ENCODE measurements around the gene NDUFV2. TPM values are rescaled to one million over a fixed set of nuclear protein-coding genes. Genes with fewer than 3 reads are reported as not detected.

Gene NDUFV2
- 355 TPM for total RNA-seq

DNA sequence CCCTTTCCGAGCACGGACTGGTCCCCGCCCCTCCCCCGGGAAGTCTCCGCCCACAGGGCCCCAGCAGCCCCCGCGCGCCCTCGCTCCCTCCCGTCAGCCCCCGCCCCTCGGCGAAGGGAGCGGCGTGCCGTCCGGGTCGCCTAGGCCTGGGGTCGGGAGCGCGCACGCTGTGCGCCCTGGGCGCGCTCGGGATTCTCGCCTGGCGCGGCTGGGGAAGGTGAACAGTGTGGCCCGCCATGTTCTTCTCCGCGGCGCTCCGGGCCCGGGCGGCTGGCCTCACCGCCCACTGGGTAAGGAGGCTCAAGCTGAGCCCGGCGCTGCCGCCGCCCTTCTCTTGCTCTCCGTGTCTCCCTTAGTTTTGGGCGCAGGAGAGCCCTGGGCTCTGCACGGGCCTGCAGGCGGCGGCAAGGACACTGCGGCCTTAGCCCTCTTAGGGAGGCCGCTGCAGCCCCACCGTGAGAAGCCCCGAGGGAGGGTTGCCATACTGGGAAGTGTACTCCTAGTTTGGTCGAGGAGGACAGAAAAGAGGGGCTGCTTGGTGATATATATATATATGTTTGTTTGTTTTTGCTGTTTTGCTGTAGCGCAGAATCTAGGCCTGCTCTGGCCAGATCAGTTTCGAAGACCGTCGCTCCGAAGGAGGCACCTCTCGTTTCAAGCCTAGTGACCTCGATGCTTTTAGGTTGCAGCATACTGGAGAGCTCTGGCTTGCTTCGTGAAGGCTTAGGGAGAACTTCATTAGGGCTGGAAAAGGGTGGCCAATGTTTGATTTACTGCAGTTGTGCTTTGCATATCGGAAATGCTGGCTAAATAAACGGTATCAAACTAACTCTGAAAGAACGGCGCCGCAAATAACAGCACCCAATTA, at the start of gene NDUFV2:
NDUFV2 (plus strand) TSS at position 192 of the 868 bp plus-strand sequence; CDS start at position 237, 45 bp downstream.
- Histone ChIP-seq H3K4me3 (ENCODE audit: low read length) (peak within 1 kb of the TSS; percentile 83), H3K9me3 (ENCODE audit: low read depth, low read length) (no peaks in the 10 kb centered on the region), H3K27me3 (ENCODE audit: insufficient read depth, low read length) (no peaks in the 10 kb centered on the region), H3K4me1 (ENCODE audit: insufficient read depth, low read length) (peaks cover 49% of the 10 kb centered on the region)

DNA sequence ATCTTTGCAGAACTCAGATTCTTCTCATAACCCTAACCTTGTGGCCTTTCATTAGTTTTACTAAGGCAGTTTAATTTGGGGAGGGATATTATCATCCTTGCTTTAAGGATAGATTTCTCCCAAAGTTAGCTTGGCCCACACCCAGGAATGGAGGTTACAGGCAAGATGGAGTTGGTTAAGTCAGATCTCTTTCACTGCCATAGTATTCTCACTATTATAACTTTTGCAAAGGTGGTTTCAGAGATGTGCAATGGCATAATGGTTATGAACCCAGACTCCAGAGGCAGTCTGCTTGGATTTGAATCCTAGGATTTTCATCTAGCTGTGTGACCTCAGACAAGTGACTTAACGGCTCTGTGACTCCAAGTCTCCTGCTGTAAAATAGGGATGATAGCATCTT, 48.7 kb upstream of the NDUFV2 start:
- Histone ChIP-seq H3K4me1 (ENCODE audit: insufficient read depth, low read length) (no peaks in the 10 kb centered on the region), H3K9me3 (ENCODE audit: low read depth, low read length) (no peaks in the 10 kb centered on the region), H3K27me3 (ENCODE audit: insufficient read depth, low read length) (no peaks in the 10 kb centered on the region), H3K4me3 (ENCODE audit: low read length) (no peak overlapping the region)

DNA sequence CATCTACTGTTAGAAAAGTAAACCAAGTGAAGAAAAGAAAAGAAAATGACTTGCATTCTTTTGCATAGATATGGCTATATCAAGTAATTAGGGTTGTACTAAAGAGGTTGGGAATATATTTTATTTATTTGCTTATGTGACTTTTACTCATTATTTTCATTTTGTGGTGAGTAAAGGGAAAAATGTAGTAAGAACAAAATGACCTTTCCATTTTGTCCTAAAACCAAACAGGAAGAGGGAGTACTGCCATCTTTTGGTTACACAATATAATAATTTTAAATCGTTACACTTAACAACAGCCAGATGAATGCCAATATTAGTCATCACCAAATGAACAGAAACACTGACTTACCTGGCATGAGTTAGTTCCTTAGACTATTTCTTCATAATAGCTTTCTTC, 47.3 kb upstream of the NDUFV2 start:
- no peak overlapping the region for H3K4me3 ChIP-seq (ENCODE audit: low read length)
- H3K4me1 ChIP-seq (ENCODE audit: insufficient read depth, low read length): no peaks in the 10 kb centered on the region
- H3K27me3 ChIP-seq (ENCODE audit: insufficient read depth, low read length): no peaks in the 10 kb centered on the region
- no peaks in the 10 kb centered on the region for H3K9me3 ChIP-seq (ENCODE audit: low read depth, low read length)

DNA sequence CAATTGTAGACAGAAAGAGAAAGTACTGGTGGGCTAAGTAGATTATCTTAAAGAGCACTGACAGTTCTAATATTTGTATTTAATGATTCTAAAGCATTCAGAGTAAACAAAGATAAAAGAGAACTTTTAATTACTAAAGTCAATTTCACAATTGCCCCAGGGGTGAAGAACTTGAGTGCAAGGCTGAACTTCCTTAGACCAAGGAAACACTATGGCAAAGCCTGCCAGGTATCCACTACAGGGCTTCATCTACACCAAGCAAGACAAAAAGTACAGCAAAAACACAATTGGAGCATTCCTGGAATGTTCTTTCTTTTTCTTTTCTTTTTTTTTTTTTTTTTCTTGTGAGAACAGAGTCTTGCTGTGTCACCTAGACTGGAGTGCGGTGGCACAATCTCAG, 46.9 kb upstream of the NDUFV2 start:
- no peak overlapping the region for H3K4me3 ChIP-seq (ENCODE audit: low read length)
- no peaks in the 10 kb centered on the region for H3K27me3 ChIP-seq (ENCODE audit: insufficient read depth, low read length)
- H3K4me1 ChIP-seq (ENCODE audit: insufficient read depth, low read length): no peaks in the 10 kb centered on the region
- H3K9me3 ChIP-seq (ENCODE audit: low read depth, low read length): no peaks in the 10 kb centered on the region

DNA sequence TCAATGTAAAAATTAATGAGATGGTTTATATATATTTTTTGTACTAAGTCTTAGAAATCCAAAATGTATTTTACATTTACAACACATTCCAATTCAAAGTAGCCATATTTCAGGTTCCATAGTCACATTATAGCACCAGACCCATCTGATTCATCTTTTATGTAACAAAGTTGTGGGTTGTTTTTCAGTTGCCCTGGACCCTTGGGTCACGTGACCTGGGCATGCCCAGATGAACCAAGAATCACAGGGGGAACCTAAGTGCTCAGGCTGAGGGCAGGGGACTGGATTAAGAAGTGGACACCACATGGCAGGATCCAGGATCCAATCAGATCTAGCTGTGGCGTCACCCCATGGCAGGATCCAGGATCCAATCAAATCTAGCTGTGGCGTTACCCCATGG, 44.9 kb upstream of the NDUFV2 start:
- Histone ChIP-seq H3K27me3 (ENCODE audit: insufficient read depth, low read length) (no peaks in the 10 kb centered on the region), H3K4me3 (ENCODE audit: low read length) (no peak overlapping the region), H3K4me1 (ENCODE audit: insufficient read depth, low read length) (peaks cover 12% of the 10 kb centered on the region), H3K9me3 (ENCODE audit: low read depth, low read length) (no peaks in the 10 kb centered on the region)

DNA sequence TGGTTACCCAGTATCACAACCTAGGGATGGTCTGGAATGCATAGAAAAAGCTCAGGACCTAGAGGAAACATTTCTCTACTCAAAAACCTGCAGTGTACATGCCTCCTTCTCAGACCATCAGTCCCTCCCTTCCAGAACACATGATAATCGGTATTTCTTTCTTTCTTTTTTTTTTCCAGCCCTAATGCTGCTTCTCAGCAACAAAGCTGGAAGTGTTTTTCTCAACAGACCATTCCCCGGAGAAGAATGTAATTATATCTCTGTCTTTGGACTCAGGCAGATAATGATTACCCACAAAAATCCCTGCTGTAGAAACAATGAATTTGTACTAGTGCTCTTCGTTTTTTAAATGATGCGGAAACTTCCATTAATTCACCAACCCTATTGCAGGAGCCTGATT, 44.1 kb upstream of the NDUFV2 start:
- peaks cover 17% of the 10 kb centered on the region for H3K4me1 ChIP-seq (ENCODE audit: insufficient read depth, low read length)

DNA sequence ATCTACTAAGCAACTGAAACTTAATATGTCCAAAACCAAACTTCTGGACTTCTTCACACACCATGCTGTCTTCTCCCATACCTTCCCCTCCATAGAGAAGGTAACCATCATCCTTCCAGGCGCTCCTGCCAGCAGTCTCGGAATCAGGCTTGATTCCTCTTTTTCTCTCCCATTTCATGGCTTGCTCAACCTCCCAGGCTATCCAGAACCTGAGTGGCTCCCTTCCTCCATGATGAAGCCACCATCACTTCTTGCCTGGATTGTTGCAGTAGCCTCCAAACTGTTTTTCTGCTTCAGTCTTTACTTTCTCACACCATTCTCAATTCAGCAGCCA, 40.1 kb upstream of the NDUFV2 start:
- Histone ChIP-seq H3K27me3 (ENCODE audit: insufficient read depth, low read length) (no peaks in the 10 kb centered on the region), H3K9me3 (ENCODE audit: low read depth, low read length) (no peaks in the 10 kb centered on the region), H3K4me1 (ENCODE audit: insufficient read depth, low read length) (peaks cover 17% of the 10 kb centered on the region), H3K4me3 (ENCODE audit: low read length) (no peak overlapping the region)

More for the DNA sequence above, 44.1 kb upstream of the NDUFV2 start:
- H3K4me3 ChIP-seq (ENCODE audit: low read length): no peak overlapping the region
- H3K9me3 ChIP-seq (ENCODE audit: low read depth, low read length): no peaks in the 10 kb centered on the region
- H3K27me3 ChIP-seq (ENCODE audit: insufficient read depth, low read length): no peaks in the 10 kb centered on the region

DNA sequence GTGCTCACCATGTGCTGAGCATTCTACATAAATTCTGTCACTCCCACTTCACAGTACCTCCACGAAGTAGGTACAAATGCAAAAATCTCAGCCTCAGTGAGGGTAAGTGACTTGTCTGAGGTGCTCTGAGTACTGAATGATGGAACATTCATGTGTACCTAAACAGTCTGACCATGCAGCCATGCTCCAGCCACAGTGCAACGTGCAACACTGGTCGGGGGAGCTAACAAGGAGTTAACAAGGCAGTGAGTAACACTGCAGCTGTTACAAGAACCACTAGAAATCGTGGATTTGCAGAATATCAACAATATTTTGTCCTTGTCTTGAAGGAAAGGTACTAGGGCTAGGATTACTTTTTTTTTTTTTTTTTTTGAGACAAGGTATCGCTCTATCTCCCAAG, 36.6 kb upstream of the NDUFV2 start:
- H3K27me3 ChIP-seq (ENCODE audit: insufficient read depth, low read length): no peaks in the 10 kb centered on the region
- peaks cover 34% of the 10 kb centered on the region for H3K4me1 ChIP-seq (ENCODE audit: insufficient read depth, low read length)
- no peaks in the 10 kb centered on the region for H3K9me3 ChIP-seq (ENCODE audit: low read depth, low read length)
- H3K4me3 ChIP-seq (ENCODE audit: low read length): no peak overlapping the region

DNA sequence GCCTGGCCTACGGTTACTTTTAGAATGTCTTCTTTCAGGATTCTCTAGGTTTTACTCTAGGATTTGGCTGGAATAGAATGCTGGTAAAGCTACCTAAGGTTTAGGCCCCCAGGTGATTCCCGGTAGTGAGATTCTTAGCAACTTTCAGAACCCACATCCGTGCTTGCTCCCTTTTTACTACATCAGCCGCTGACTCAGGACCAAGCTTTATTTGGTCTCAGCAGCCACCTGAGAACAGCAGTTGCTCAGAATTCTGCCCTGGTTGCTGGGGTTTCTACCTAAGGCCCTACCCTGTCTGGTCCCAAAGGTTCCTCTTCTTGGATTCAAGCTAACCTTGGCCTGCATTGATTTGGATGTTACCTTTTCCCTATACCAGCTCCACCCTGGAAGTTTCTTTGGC, 36.1 kb upstream of the NDUFV2 start:
- no peaks in the 10 kb centered on the region for H3K27me3 ChIP-seq (ENCODE audit: insufficient read depth, low read length)
- no peaks in the 10 kb centered on the region for H3K9me3 ChIP-seq (ENCODE audit: low read depth, low read length)
- H3K4me1 ChIP-seq (ENCODE audit: insufficient read depth, low read length): peaks cover 33% of the 10 kb centered on the region
- H3K4me3 ChIP-seq (ENCODE audit: low read length): no peak overlapping the region

DNA sequence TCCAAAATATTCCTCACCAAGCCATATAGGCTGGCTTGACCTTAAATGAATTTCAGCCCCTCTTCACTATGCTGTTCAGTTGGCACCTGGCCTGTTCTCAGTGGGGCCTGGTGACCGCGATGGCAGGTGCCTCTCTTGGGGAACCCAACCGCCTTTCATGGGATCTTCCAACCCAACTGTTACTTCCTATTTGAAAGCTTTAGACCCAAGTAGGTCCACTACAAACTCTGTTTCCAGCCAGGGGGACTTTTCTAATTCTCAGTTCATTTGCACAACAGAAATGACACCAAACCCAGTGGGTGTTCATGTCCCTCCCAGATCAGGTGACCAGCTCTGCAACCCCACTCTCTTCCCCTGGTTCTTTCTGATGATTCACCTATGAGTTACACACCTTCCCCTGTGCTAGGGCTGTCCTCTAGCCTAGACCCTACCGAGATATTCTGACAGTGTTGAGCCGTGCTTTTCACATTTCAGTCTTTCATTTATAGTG, 35.6 kb upstream of the NDUFV2 start:
- peaks cover 28% of the 10 kb centered on the region for H3K4me1 ChIP-seq (ENCODE audit: insufficient read depth, low read length)
- H3K4me3 ChIP-seq (ENCODE audit: low read length): no peak overlapping the region
- no peaks in the 10 kb centered on the region for H3K27me3 ChIP-seq (ENCODE audit: insufficient read depth, low read length)
- H3K9me3 ChIP-seq (ENCODE audit: low read depth, low read length): no peaks in the 10 kb centered on the region

DNA sequence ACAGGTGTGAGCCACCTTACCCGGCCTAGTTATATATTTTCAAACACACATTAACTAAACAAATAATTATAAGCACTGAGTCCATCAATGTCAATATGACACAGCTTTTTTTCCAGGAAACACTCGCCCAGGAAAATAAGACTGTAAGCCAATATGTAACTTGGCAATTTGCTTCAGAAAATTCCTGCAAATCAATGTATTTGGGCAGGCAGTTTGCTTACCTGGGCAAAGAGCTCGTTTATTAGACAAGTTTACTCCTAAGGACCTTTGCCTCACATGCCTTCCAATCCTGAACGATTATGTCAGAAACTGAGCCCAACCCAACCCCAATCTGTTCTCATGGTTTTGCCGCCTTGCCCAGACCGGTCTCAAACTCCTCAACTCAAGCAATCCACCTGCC, 34.7 kb upstream of the NDUFV2 start:
- Histone ChIP-seq H3K4me1 (ENCODE audit: insufficient read depth, low read length) (peaks cover 20% of the 10 kb centered on the region), H3K4me3 (ENCODE audit: low read length) (no peak overlapping the region), H3K9me3 (ENCODE audit: low read depth, low read length) (no peaks in the 10 kb centered on the region), H3K27me3 (ENCODE audit: insufficient read depth, low read length) (no peaks in the 10 kb centered on the region)

DNA sequence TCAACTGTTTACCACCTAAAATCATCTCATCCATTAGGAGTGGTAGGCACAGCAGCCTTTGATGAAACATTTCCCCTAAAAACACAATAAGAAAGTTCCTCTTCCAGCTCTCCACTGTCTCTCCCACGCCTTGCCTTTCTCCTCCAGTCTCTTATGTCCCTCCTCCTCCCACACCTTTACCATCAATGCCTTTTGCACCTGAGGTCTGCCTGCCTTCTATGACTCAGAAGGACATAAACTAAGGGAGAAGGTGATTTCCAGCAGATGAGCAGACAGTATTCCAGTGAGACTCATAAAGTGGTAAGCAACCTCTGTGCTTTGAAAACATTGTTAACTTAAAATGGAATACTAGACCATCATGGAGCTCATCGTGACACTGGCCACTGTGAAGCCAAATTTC, 34.2 kb upstream of the NDUFV2 start:
- Histone ChIP-seq H3K4me1 (ENCODE audit: insufficient read depth, low read length) (peaks cover 17% of the 10 kb centered on the region), H3K27me3 (ENCODE audit: insufficient read depth, low read length) (no peaks in the 10 kb centered on the region), H3K9me3 (ENCODE audit: low read depth, low read length) (no peaks in the 10 kb centered on the region), H3K4me3 (ENCODE audit: low read length) (no peak overlapping the region)

DNA sequence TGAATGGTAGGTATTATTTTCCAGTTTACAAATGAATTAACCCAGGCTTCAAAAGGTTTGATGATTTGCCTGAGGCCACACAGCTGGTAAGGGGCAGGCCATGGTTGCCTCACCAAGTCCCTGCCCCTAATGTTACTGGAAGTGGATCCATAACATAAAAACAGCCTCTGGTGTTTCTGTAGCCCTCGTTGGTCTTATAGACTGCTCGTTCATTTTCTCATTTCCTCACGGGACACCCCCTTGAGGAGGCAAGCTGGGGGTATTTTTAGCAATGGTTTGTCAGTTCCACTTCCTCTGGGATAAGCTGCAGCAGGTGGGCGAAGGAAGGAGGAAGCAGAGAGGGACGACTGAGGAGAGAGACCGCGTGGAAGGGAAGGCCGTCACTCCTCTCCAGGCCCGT, 32.9 kb upstream of the NDUFV2 start:
- no peaks in the 10 kb centered on the region for H3K27me3 ChIP-seq (ENCODE audit: insufficient read depth, low read length)
- H3K9me3 ChIP-seq (ENCODE audit: low read depth, low read length): no peaks in the 10 kb centered on the region
- no peak overlapping the region for H3K4me3 ChIP-seq (ENCODE audit: low read length)
- peaks cover 23% of the 10 kb centered on the region for H3K4me1 ChIP-seq (ENCODE audit: insufficient read depth, low read length)

DNA sequence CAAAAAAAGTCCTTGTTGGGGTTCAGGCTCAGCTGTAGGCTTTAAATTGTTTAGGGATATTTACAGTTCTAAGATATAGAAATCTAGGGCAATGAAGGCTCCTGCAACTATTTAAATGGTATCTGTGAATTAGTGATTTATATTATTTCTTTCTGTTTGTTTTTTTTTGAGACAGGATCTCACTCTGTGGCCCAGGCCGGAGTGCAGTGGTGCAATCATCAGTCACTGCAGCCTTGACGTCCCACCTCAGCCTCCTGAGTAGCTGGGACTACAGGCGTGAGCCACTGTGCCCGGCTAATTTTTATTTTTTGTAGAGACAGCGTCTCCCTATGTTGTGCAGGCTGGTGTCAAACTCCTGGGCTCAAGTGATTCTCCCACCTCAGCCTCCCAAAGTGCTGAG, 32.3 kb upstream of the NDUFV2 start:
- Histone ChIP-seq H3K4me1 (ENCODE audit: insufficient read depth, low read length) (peaks cover 23% of the 10 kb centered on the region), H3K4me3 (ENCODE audit: low read length) (no peak overlapping the region), H3K27me3 (ENCODE audit: insufficient read depth, low read length) (no peaks in the 10 kb centered on the region), H3K9me3 (ENCODE audit: low read depth, low read length) (no peaks in the 10 kb centered on the region)

DNA sequence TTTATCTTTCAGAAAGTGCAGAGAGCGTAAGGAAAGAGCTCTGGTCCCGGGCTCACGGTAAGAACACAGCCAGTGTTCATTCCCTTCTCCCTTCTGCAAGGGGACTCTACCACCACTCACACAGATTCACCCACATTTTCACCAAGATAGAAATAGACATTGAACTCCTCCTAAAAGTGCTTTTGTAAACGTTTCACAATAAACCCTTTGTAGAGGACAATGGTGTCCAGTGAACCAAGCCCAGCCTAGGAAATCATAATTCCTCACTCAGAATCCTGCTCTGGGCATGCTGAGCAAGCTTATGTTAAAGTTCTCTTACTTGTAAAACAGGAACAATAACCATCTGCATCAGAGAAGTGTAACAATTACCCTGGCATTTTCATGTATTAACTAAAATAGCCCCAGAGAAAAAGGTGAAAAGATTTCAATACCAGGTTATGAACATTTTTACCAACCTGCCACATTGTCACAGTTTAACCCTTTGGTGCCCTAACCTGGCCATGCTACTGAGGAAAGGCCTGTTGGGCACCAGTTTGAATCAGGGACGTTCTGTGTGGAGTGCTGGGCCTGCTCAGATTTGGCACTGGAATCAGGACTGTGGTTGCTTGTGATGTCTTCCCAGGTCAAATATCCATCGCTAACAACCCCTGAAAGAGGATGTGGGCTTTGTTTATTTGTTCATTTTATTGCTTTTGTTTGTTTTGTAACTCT, 22.5 kb upstream of the NDUFV2 start:
- H3K9me3 ChIP-seq (ENCODE audit: low read depth, low read length): no peaks in the 10 kb centered on the region
- H3K4me1 ChIP-seq (ENCODE audit: insufficient read depth, low read length): peaks cover 26% of the 10 kb centered on the region
- H3K4me3 ChIP-seq (ENCODE audit: low read length): no peak overlapping the region
- H3K27me3 ChIP-seq (ENCODE audit: insufficient read depth, low read length): no peaks in the 10 kb centered on the region

Measured in mononuclear cell (primary cell).